HCT116 (cell line): ENCODE measurements around the gene EFNB1. TPM values are rescaled to one million over a fixed set of nuclear protein-coding genes. Genes with fewer than 3 reads are reported as not detected.

Experiments used
- ATAC-seq: fragments of 200-7000 bp; cut with Tn5 transposase; 2 replicates; pipeline ENCODE4 v1.9.1; 2020; ENCODE audit warnings: mild to moderate bottlenecking, moderate library complexity
- BruUV-seq: library from RNA; stranded (reverse); fragments of 400-500 nt; replicated peaks from 2 replicates; lab custom pipeline; 2021; lab: Mats Ljungman, UMichigan
- CTCF ChIA-PET: fragments of 300-600 bp; sonication (Branson Sonifier 250); formaldehyde crosslinking; loops from one replicate; lab custom pipeline; 2021; ENCODE audit warnings: antibody characterized with exemption; lab: Charles Lee
- POLR2A ChIA-PET: fragments of 300-600, 350-600 bp; sonication (Branson Sonifier 250); formaldehyde crosslinking; loops from one replicate; lab custom pipeline; 2021; ENCODE audit warnings: antibody characterized with exemption; lab: Charles Lee
- RAD21 ChIA-PET, 2 experiments: fragments of 300-600 bp; sonication (Branson Sonifier 250); formaldehyde crosslinking; loops; one replicate each; lab custom pipeline; 2023; ENCODE audit warnings: low total read pairs in 2 of 2; ENCODE audit not compliant: uncharacterized antibody in 2 of 2, unreplicated experiment in 2 of 2, low non-redundant PET in 1 of 2; lab: Charles Lee
- DNase-seq: peaks from one replicate; pipeline ENCODE4 v3.0.0-alpha.2; 2010; ENCODE audit warnings: low read depth, low spot score
- H2AFZ ChIP-seq: fragments of 200-600 bp; shearing (Covaris generic), sonication (generic); 2 replicates; pipeline ENCODE4 v1.6.1; 2017; ENCODE audit warnings: low read depth, mixed run types, mixed read lengths, antibody characterized with exemption, low read length; ENCODE audit not compliant: poor library complexity, severe bottlenecking
- H3K27ac ChIP-seq: 2 replicates; pipeline ENCODE4 v1.5.1; 2012; ENCODE audit warnings: low read depth, low read length
- H3K27me3 ChIP-seq: fragments of 200-600 bp; sonication (generic); 2 replicates; pipeline ENCODE4 v1.6.1; 2016; ENCODE audit warnings: mixed run types, low read length, mixed read lengths; ENCODE audit not compliant: insufficient read depth
- H3K36me3 ChIP-seq, 2 experiments: fragments of 200-500 bp in 1 of 2; fragments of 200-600 bp in 1 of 2; sonication (Bioruptor generic) in 1 of 2; sonication (generic) in 1 of 2; 2 replicates each; pipeline versions ENCODE4 v1.5.1 to v1.6.1; 2014 to 2016; ENCODE audit warnings: low read length in 2 of 2, inconsistent platforms in 1 of 2, mixed read lengths in 1 of 2, mixed run types in 1 of 2; ENCODE audit not compliant: insufficient read depth in 2 of 2, control insufficient read depth in 1 of 2
- H3K4me1 ChIP-seq, 2 experiments: fragments of 200-600 bp in 1 of 2; sonication (generic) in 1 of 2; 2 replicates each; pipeline versions ENCODE4 v1.5.1 to v1.6.1; 2012 to 2017; ENCODE audit warnings: low read length in 2 of 2, inconsistent platforms in 1 of 2, mild to moderate bottlenecking in 1 of 2, mixed read lengths in 1 of 2, mixed run types in 1 of 2, moderate library complexity in 1 of 2; ENCODE audit not compliant: insufficient read depth in 2 of 2, control insufficient read depth in 1 of 2
- H3K4me2 ChIP-seq: fragments of 200-600 bp; sonication (generic); 2 replicates; pipeline ENCODE4 v1.6.1; 2017; ENCODE audit warnings: mixed run types, low read length, mixed read lengths
- H3K4me3 ChIP-seq, 2 experiments: fragments of 200-600 bp in 1 of 2; sonication (generic) in 1 of 2; replicated peaks in 1 of 2; 2 replicates each; pipeline ENCODE4 v1.5.1; 2011 to 2016; ENCODE audit warnings: low read length in 2 of 2, control low read depth in 1 of 2, low read depth in 1 of 2, mild to moderate bottlenecking in 1 of 2, mixed read lengths in 1 of 2, mixed run types in 1 of 2
- H3K79me2 ChIP-seq: fragments of 200-600 bp; sonication (generic); 2 replicates; pipeline ENCODE4 v1.6.1; 2017; ENCODE audit warnings: mild to moderate bottlenecking, mixed run types, low read length, moderate library complexity, mixed read lengths; ENCODE audit not compliant: insufficient read depth
- H3K9ac ChIP-seq: fragments of 200-600 bp; sonication (generic); 2 replicates; pipeline ENCODE4 v1.6.1; 2016; ENCODE audit warnings: low read length, mixed read lengths
- H3K9me2 ChIP-seq: fragments of 200-600 bp; sonication (generic), shearing (Covaris generic); 2 replicates; pipeline ENCODE4 v1.6.1; 2017; ENCODE audit warnings: mixed run types, mild to moderate bottlenecking, moderate library complexity; ENCODE audit not compliant: insufficient read depth
- H3K9me3 ChIP-seq, 2 experiments: fragments of 200-500 bp in 1 of 2; fragments of 200-600 bp in 1 of 2; sonication (Bioruptor generic) in 1 of 2; sonication (generic) in 1 of 2; 2 replicates each; pipeline ENCODE4 v1.6.1; 2014 to 2017; ENCODE audit warnings: low read length in 2 of 2, mixed read lengths in 2 of 2, inconsistent platforms in 1 of 2, low read depth in 1 of 2, mild to moderate bottlenecking in 1 of 2, mixed run types in 1 of 2, moderate library complexity in 1 of 2; ENCODE audit not compliant: control insufficient read depth in 1 of 2, insufficient read depth in 1 of 2
- H4K20me1 ChIP-seq: fragments of 200-600 bp; sonication (generic), shearing (Covaris generic); 2 replicates; pipeline ENCODE4 v1.6.1; 2017; ENCODE audit warnings: mixed run types, mild to moderate bottlenecking, moderate library complexity; ENCODE audit not compliant: insufficient read depth
- ATF3 ChIP-seq: IDR thresholded peaks from 2 replicates; pipeline ENCODE4 v1.6.1; 2012
- CBX3 ChIP-seq: IDR thresholded peaks from 2 replicates; pipeline ENCODE4 v1.6.1; 2012; ENCODE audit warnings: low read depth
- CEBPB ChIP-seq: IDR thresholded peaks from 2 replicates; pipeline ENCODE4 v1.6.1; 2012; ENCODE audit warnings: low read depth
- EZH2 ChIP-seq: fragments of 200-600 bp; sonication (generic); IDR thresholded peaks from 2 replicates; pipeline ENCODE4 v1.6.1; 2017; ENCODE audit warnings: antibody characterized with exemption, mixed run types
- FOSL1 ChIP-seq: IDR thresholded peaks from 2 replicates; pipeline ENCODE4 v1.6.1; 2012; ENCODE audit warnings: low read depth
- JUND ChIP-seq: IDR thresholded peaks from 2 replicates; pipeline ENCODE4 v1.6.1; 2012
- POLR2A ChIP-seq: IDR thresholded peaks from 2 replicates; pipeline ENCODE4 v1.7.0; 2011; ENCODE audit warnings: borderline replicate concordance; ENCODE audit not compliant: insufficient read depth, insufficient read length; ENCODE audit errors: extremely low read depth
- RAD21 ChIP-seq: IDR thresholded peaks from 2 replicates; pipeline ENCODE4 v1.6.1; 2012; ENCODE audit warnings: low read depth, mild to moderate bottlenecking
- REST ChIP-seq: IDR thresholded peaks from 2 replicates; pipeline ENCODE4 v1.6.1; 2012; ENCODE audit warnings: low read depth
- SIN3A ChIP-seq: IDR thresholded peaks from 2 replicates; pipeline ENCODE4 v1.6.1; 2012; ENCODE audit warnings: low read depth
- TCF7L2 ChIP-seq: IDR thresholded peaks from 2 replicates; pipeline ENCODE4 v1.7.0; 2011; ENCODE audit warnings: borderline replicate concordance, inconsistent platforms; ENCODE audit not compliant: insufficient read depth, insufficient read length; ENCODE audit errors: extremely low read depth
- YY1 ChIP-seq: IDR thresholded peaks from 2 replicates; pipeline ENCODE4 v1.6.1; 2011; ENCODE audit warnings: low read length, low read depth, moderate library complexity, mild to moderate bottlenecking; ENCODE audit not compliant: insufficient replicate concordance; ENCODE audit errors: extremely low read depth
- ZNF274 ChIP-seq: fragments of 200-500 bp; sonication (Bioruptor generic); IDR thresholded peaks from 2 replicates; pipeline ENCODE4 v1.6.1; 2014; ENCODE audit warnings: mild to moderate bottlenecking, low read depth, low read length, inconsistent platforms
- intact Hi-C: fragments of 100-400 bp; cut with micrococcal nuclease; formaldehyde crosslinking; loops from 2 replicates; pipeline ENCODE4 v1.10.0; 2022
- total RNA-seq: library from RNA; stranded (reverse); gene quantifications from one replicate; pipeline ENCODE4 v1.2.1, GENCODE V29; 2021; ENCODE audit not compliant: unreplicated experiment

EFNB1 gene
- total RNA-seq, 1 experiment from 2014 or later, result 14.7 TPM

GRCh38 chrX:68827256-68827655 is 1.6 kb upstream of the EFNB1 start:
- H3K79me2 ChIP-seq, result peaks cover 20% of the 10 kb centered on the region; the same call in 1 of the 2 replicates

More at GRCh38 chrX:68827256-68827655, 1.6 kb upstream of the EFNB1 start:
- H3K36me3 ChIP-seq, result no peaks in the 10 kb centered on the region
- DNase-seq (no peak), ATAC-seq (no peak)
- TF ChIP-seq CEBPB (no peak), ATF3 (no peak), RAD21 (no peak), YY1 (no peak), EZH2 (no peak), POLR2A (no peak), REST (no peak), ZNF274 (no peak), TCF7L2 (no peak), CBX3 (no peak), JUND (no peak), FOSL1 (no peak), SIN3A (no peak)
- no peak overlapping the region for H3K9ac ChIP-seq
- no peak overlapping the region for H2AFZ ChIP-seq
- ChIA-PET CTCF (interaction anchor here (1.1 to 2.6 kb wide), 13 partner anchors 10 to 560 kb away, joined by 3 to 56 read pairs (median 8); no protein-coding TSS in a partner anchor), RAD21 (interaction anchor here (0.8 to 2.6 kb wide), 10 partner anchors 94 to 560 kb away, joined by 3 to 29 read pairs (median 6); no protein-coding TSS in a partner anchor), POLR2A (interaction anchor here (1.0 to 4.0 kb wide), 9 partner anchors 204 to 564 kb away, joined by 3 to 53 read pairs (median 9); no protein-coding TSS in a partner anchor)
- no peaks in the 10 kb centered on the region for H3K9me3 ChIP-seq
- intact Hi-C loops, result loop anchor here (5.0 to 10.0 kb wide), 3 partner anchors 305 to 1268 kb away; partner anchors contain the start of gene EDA
- BruUV-seq, result no TSS peak
- no peaks in the 10 kb centered on the region for H4K20me1 ChIP-seq
- no peak overlapping the region for H3K4me2 ChIP-seq
- H3K4me1 ChIP-seq, result peaks cover 0 to 16% of the 10 kb centered on the region in 2 experiments; a peak in 1 of 4 replicates
- no peak overlapping the region for H3K27ac ChIP-seq
- H3K9me2 ChIP-seq, result no peaks in the 10 kb centered on the region
- no peaks in the 10 kb centered on the region for H3K27me3 ChIP-seq
- H3K4me3 ChIP-seq, result no peak overlapping the region
